ENCODE measurements around the gene PDZD7.

Gene PDZD7

GRCh38 chr10:101069441-101069840, 38.5 kb upstream of the PDZD7 start:
- no peak for TF ChIP-seq ISL1 (CRISPR knock-in tag; IDR thresholded peaks at IDR 0.05)
- TF ChIP-seq POU6F1 (CRISPR knock-in tag; IDR thresholded peaks at IDR 0.05; ENCODE audit: borderline replicate concordance, low read depth), result no peak
- no peak for TF ChIP-seq PPARA (CRISPR knock-in tag; IDR thresholded peaks at IDR 0.05; ENCODE audit: borderline replicate concordance)
- TF ChIP-seq ZNF70 (CRISPR knock-in tag; IDR thresholded peaks at IDR 0.05), result no peak
- TF ChIP-seq TOX (CRISPR knock-in tag; IDR thresholded peaks at IDR 0.05; ENCODE audit: borderline replicate concordance), result no peak
- TF ChIP-seq ZFP3 (CRISPR knock-in tag; IDR thresholded peaks at IDR 0.05), result no peak
- no peak for TF ChIP-seq ZC3H10 (CRISPR knock-in tag; IDR thresholded peaks at IDR 0.05)
- TF ChIP-seq CSDC2 (CRISPR knock-in tag; IDR thresholded peaks at IDR 0.05), result no peak
- TF ChIP-seq CSRNP3 (CRISPR knock-in tag; IDR thresholded peaks at IDR 0.05), result no peak
- TF ChIP-seq BACH2 (CRISPR knock-in tag; IDR thresholded peaks at IDR 0.05; ENCODE audit: borderline replicate concordance), result no peak
- TF ChIP-seq TCF4 (CRISPR knock-in tag; IDR thresholded peaks at IDR 0.05; ENCODE audit: borderline replicate concordance), result no peak
- TF ChIP-seq GLIS3 (CRISPR knock-in tag; IDR thresholded peaks at IDR 0.05), result no peak
- TF ChIP-seq ZFP30 (CRISPR knock-in tag; IDR thresholded peaks at IDR 0.05), result no peak
- TF ChIP-seq ZNF565 (CRISPR knock-in tag; conservative IDR thresholded peaks at IDR 0.05; ENCODE audit: low read depth), result no peak
- no peak for ATAC-seq

- TF ChIP-seq TCF4 (CRISPR knock-in tag; IDR thresholded peaks at IDR 0.05; ENCODE audit: borderline replicate concordance), result peak; percentile 24; the same call in 1 of the 2 replicates
- TF ChIP-seq ZNF70 (CRISPR knock-in tag; IDR thresholded peaks at IDR 0.05), result no peak
- ATAC-seq, result peak; percentile 83
Observed at GRCh38 chr10:101067356-101068083, 36.6 kb upstream of the PDZD7 start.

GRCh38 chr10:101066896-101067355, 36.0 kb upstream of the PDZD7 start:
- peak; percentile 49 for ATAC-seq
- TF ChIP-seq ZNF565 (CRISPR knock-in tag; conservative IDR thresholded peaks at IDR 0.05; ENCODE audit: low read depth) (no peak), GLIS3 (CRISPR knock-in tag; IDR thresholded peaks at IDR 0.05) (no peak), ISL1 (CRISPR knock-in tag; IDR thresholded peaks at IDR 0.05) (no peak), OSR1 (CRISPR knock-in tag; IDR thresholded peaks at IDR 0.05) (no peak), TOX (CRISPR knock-in tag; IDR thresholded peaks at IDR 0.05; ENCODE audit: borderline replicate concordance) (no peak), BACH2 (CRISPR knock-in tag; IDR thresholded peaks at IDR 0.05; ENCODE audit: borderline replicate concordance) (no peak), CREB5 (CRISPR knock-in tag; IDR thresholded peaks at IDR 0.05; ENCODE audit: low read depth) (no peak), PATZ1 (CRISPR knock-in tag; IDR thresholded peaks at IDR 0.05; ENCODE audit: borderline replicate concordance) (no peak), ZNF8 (CRISPR knock-in tag; IDR thresholded peaks at IDR 0.05) (no peak), ZFP3 (CRISPR knock-in tag; IDR thresholded peaks at IDR 0.05) (no peak), POU6F1 (CRISPR knock-in tag; IDR thresholded peaks at IDR 0.05; ENCODE audit: borderline replicate concordance, low read depth) (no peak), TCF4 (CRISPR knock-in tag; IDR thresholded peaks at IDR 0.05; ENCODE audit: borderline replicate concordance) (no peak), ZFP30 (CRISPR knock-in tag; IDR thresholded peaks at IDR 0.05) (no peak), SNAI2 (CRISPR knock-in tag; IDR thresholded peaks at IDR 0.05) (no peak)

Measured in SK-N-SH treated with all-trans-retinoic acid at 6 μM for 48 hours (cell line).